ENCODE results near the gene ZNF649. TPM values are rescaled to one million over a fixed set of nuclear protein-coding genes. Genes with fewer than 3 reads are reported as not detected.

The ZNF649 gene
- total and polyA plus RNA-seq, 10 donors: 3.4 to 19.7 (median 14.0) TPM

DNA sequence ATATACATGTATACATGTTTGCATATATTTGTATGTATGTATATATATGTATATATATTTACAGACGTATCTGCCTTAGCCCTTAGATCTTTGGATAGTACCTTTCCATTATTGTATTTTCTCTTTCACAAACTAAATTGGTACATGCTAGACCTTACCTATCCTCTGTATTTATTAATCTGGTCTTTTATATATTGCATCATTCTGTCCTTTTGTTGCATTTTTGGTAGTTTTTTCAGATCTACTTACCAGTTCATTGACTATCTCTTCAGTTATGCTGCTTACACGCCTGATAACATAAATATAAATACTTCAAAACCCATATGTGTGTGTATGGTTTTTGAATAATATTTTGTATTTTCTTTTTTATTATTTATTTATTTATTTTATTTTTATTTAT is 34.1 kb upstream of the ZNF649 start:
- 94 to 100% (median 98%) methylated on average over 2 of the region's 2 CpGs for WGBS, 5 donors
- DNase-seq: no peak
- H3K4me3 ChIP-seq: no peak overlapping the region
- H3K4me1 ChIP-seq: no peaks in the 10 kb centered on the region
- TF ChIP-seq, protein P1, sequence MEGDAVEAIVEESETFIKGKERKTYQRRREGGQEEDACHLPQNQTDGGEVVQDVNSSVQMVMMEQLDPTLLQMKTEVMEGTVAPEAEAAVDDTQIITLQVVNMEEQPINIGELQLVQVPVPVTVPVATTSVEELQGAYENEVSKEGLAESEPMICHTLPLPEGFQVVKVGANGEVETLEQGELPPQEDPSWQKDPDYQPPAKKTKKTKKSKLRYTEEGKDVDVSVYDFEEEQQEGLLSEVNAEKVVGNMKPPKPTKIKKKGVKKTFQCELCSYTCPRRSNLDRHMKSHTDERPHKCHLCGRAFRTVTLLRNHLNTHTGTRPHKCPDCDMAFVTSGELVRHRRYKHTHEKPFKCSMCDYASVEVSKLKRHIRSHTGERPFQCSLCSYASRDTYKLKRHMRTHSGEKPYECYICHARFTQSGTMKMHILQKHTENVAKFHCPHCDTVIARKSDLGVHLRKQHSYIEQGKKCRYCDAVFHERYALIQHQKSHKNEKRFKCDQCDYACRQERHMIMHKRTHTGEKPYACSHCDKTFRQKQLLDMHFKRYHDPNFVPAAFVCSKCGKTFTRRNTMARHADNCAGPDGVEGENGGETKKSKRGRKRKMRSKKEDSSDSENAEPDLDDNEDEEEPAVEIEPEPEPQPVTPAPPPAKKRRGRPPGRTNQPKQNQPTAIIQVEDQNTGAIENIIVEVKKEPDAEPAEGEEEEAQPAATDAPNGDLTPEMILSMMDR (IDR thresholded peaks at IDR 0.05 in 8 of 11, conservative IDR thresholded peaks at IDR 0.05 in 3 of 11): no peak
- no peak for TF ChIP-seq POLR2A (IDR thresholded peaks at IDR 0.05)
- TF ChIP-seq POLR2AphosphoS5 (IDR thresholded peaks at IDR 0.05): no peak
- intact Hi-C loops (cut with DNase I; ENCODE audit: low total_unique reads): no loop called here
- H3K27ac ChIP-seq: no peak overlapping the region
- no peaks in the 10 kb centered on the region for H3K27me3 ChIP-seq (replicated peaks in 1 of 7)
- peaks cover 40 to 100% (median 100%) of the 10 kb centered on the region in 8 donors for H3K9me3 ChIP-seq
- peaks cover 56 to 100% (median 99%) of the 10 kb centered on the region in 6 donors for H3K36me3 ChIP-seq

DNA sequence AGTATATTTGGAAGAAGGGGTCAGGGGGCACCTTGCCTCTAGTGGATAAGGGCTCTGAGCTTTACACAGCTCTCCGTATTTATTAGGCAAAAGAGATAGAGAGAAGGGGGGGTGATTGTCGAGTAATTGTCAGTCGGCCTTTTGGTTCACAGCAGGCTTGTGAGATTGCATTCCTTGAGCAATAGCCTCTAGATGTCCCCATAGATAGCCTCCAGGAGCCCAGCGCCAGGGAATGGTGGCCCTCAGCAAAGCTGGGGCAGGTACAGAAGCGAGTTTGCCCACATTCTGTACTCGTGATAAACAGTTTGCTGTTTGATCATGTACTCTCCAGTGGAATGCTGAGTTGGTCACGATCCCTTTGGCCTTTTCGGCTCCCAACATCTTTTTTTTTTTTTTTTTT is 27.1 kb upstream of the ZNF649 start:
- WGBS, 5 donors: 87 to 97% (median 90%) methylated on average over 8 of the region's 8 CpGs
- H3K36me3 ChIP-seq: peaks cover 17 to 78% (median 73%) of the 10 kb centered on the region in 6 donors
- no peak overlapping the region for H3K27ac ChIP-seq
- peaks cover 11 to 86% (median 75%) of the 10 kb centered on the region in 8 donors for H3K9me3 ChIP-seq
- H3K27me3 ChIP-seq (replicated peaks in 1 of 7): no peaks in the 10 kb centered on the region
- peaks cover 0 to 22% (median 12%) of the 10 kb centered on the region in 6 donors for H3K4me1 ChIP-seq
- no peak overlapping the region for H3K4me3 ChIP-seq
- DNase-seq: no peak
- TF ChIP-seq, protein P1 (IDR thresholded peaks at IDR 0.05 in 8 of 11, conservative IDR thresholded peaks at IDR 0.05 in 3 of 11): no peak
- TF ChIP-seq POLR2A (IDR thresholded peaks at IDR 0.05): no peak
- no peak for TF ChIP-seq POLR2AphosphoS5 (IDR thresholded peaks at IDR 0.05)
- intact Hi-C loops (cut with DNase I; ENCODE audit: low total_unique reads): no loop called here

GRCh38 chr19:51927859-51928258 is 23.0 kb upstream of the ZNF649 start:
- no peak for DNase-seq
- WGBS, 5 donors: 38 to 41% (median 40%) methylated on average over 13 of the region's 13 CpGs
- peaks cover 0 to 27% (median 15%) of the 10 kb centered on the region in 6 donors for H3K4me1 ChIP-seq
- TF ChIP-seq POLR2A (IDR thresholded peaks at IDR 0.05): no peak
- TF ChIP-seq, protein P1 (IDR thresholded peaks at IDR 0.05 in 8 of 11, conservative IDR thresholded peaks at IDR 0.05 in 3 of 11): no peak
- TF ChIP-seq POLR2AphosphoS5 (IDR thresholded peaks at IDR 0.05): no peak
- peaks cover 2 to 83% (median 71%) of the 10 kb centered on the region in 8 donors for H3K9me3 ChIP-seq
- peaks cover 10 to 38% (median 33%) of the 10 kb centered on the region in 6 donors for H3K36me3 ChIP-seq
- H3K27me3 ChIP-seq (replicated peaks in 1 of 7): no peaks in the 10 kb centered on the region
- H3K27ac ChIP-seq: peak overlapping the region in 7 of 8 donors; percentile 86 to 93 (median 89)
- H3K4me3 ChIP-seq: peak overlapping the region; percentile 66 to 88 (median 78)
- intact Hi-C loops (cut with DNase I; ENCODE audit: low total_unique reads): no loop called here

DNA sequence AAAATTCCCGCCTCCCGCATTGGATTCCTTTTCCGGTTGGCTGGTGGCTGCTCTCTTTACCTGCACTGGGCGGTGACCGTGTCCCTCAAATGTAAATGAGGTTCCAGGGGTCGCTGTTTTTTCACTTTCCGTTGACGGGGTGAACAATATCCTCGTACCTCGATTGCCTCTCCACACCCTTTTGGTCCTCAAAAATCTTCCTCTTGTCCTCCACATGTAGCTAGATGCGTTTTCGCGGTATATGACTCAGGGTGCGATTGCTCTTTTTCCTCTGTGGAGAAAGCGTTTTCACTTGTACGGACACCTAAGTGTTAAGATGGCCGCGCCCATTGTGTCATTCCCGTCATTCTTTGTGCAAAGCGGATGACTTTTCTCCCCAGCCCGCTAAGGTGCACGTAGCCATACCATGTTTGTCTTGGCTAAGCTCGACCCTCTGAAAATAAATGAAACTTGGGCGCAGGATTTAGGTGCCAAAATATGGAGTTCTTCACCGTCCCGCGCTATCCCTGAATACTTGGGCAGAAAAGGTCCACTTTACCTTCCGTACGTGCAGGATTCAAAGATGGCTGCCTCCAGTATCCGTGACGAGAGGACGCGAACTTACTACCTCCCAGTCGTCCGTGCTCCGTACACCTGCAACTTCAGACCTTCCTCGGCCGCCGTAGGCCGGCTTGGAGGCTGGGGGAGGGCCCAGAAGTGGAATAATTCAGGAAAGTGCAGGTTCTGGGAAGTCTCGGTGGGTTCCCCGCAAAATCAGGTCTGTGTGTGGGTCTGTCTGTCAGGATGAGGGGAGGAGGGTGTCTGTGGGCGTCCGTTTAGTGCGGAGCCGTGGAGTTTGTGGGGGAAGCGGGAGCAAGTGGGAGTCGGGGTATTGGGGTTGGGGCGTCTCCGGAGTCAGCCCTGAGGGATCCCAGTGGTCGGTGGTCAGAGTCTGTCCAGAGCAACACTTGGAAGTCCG is 22.2 kb upstream of the ZNF649 start, which contains the start of gene ZNF613:
TSS of gene ZNF613 (plus strand) at position 689 of the 958 bp plus-strand sequence. CDS start 8,749 bp downstream, outside the sequence.
- Histone ChIP-seq H3K4me1 (peaks cover 0 to 27% (median 15%) of the 10 kb centered on the region in 6 donors), H3K27me3 (replicated peaks in 1 of 7) (no peaks in the 10 kb centered on the region), H3K4me3 (peak within 1 kb of the TSS; percentile 66 to 88 (median 78)), H3K27ac (peak within 1 kb of the TSS; percentile 86 to 93 (median 89)), H3K36me3 (peaks cover 10 to 30% (median 25%) of the 10 kb centered on the region in 6 donors), H3K9me3 (peaks cover 8 to 83% (median 71%) of the 10 kb centered on the region in 8 donors)
- intact Hi-C loops (cut with DNase I; ENCODE audit: low total_unique reads): no loop called here
- DNase-seq: peak; percentile 95
- 0 to 1% (median 0%) methylated on average over 52 of the region's 52 CpGs for WGBS, 5 donors
- TF ChIP-seq POLR2A (IDR thresholded peaks at IDR 0.05) (no peak), POLR2AphosphoS5 (IDR thresholded peaks at IDR 0.05) (peak; percentile 61 to 87 (median 81))
- TF ChIP-seq, protein P1 (IDR thresholded peaks at IDR 0.05 in 8 of 11, conservative IDR thresholded peaks at IDR 0.05 in 3 of 11): peak in 3 of 11 experiments; percentile 9 to 23 (median 16)
